VCaP (cell line): ENCODE measurements around the gene FGF14.

ENCODE experiments used
- H3K27ac ChIP-seq: fragments of 450-650 bp; 2 replicates; pipeline ENCODE4 v1.5.1; 2017
- TF ChIP-seq, protein P1 (sequence below): fragments of 450-650 bp; conservative IDR thresholded peaks from 2 replicates; pipeline ENCODE4 v1.5.1; 2017; ENCODE audit warnings: mild to moderate bottlenecking, moderate library complexity

The FGF14 gene

DNA sequence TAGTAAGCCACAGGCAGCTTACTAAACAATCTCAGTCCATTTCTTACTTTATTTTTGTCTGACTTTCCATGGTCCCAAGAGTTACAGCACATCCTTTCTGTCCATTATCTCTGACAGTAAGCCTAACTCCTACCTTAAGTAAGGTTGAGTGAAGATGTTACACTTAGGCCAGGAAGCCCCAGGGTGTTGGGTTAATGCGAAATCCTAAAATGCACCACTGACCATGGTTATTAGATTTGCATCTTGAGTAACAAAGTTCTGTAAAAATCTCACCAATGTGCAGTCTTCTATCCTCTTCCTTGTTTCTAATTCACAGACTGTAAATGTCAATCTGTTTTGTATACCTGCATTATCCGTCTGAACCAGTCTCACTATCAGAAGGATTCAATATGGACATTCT, 462.5 kb downstream of the FGF14 start:
- TF ChIP-seq, protein P1, sequence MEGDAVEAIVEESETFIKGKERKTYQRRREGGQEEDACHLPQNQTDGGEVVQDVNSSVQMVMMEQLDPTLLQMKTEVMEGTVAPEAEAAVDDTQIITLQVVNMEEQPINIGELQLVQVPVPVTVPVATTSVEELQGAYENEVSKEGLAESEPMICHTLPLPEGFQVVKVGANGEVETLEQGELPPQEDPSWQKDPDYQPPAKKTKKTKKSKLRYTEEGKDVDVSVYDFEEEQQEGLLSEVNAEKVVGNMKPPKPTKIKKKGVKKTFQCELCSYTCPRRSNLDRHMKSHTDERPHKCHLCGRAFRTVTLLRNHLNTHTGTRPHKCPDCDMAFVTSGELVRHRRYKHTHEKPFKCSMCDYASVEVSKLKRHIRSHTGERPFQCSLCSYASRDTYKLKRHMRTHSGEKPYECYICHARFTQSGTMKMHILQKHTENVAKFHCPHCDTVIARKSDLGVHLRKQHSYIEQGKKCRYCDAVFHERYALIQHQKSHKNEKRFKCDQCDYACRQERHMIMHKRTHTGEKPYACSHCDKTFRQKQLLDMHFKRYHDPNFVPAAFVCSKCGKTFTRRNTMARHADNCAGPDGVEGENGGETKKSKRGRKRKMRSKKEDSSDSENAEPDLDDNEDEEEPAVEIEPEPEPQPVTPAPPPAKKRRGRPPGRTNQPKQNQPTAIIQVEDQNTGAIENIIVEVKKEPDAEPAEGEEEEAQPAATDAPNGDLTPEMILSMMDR: no peak
- H3K27ac ChIP-seq: no peak overlapping the region

DNA sequence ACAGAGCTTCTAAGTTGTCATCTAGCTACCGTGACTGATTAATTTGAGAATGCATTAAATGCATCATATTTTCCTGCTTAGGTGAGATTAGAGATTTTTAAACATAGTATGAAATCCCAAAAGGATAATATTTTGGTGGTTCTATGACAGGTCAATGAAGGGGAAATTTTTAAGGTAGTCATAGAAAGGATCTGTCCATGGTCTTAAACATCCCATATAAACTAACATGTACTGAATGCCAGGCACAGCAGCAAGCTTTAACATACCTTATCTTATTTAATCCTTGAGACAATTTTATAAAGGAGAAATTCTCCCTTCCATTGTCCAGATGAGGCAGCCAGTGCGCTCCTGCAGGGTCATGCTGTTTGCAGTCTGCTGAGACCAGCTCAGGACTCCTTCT, 466.0 kb downstream of the FGF14 start:
- H3K27ac ChIP-seq: no peak overlapping the region
- TF ChIP-seq, protein P1: no peak

DNA sequence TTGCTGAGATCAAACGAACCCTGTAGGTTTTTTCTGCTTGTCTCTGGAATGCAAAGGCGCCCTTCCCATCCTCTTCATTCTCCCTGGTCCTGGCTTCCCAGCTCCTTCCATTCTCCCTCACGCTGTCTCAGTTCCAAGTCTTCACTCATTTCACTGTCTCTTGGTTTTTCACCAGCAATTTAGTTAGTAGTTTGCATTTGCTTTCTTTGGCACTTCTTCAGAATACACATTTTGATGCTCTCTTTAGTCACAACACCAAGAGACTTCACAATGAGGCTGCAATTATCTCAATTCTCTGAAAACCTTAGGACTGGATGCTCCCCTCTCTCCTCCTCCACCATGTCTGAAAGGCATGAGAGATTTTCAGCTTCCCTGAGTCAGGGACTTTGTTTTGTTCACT, 470.7 kb downstream of the FGF14 start:
- TF ChIP-seq, protein P1: no peak
- no peak overlapping the region for H3K27ac ChIP-seq

DNA sequence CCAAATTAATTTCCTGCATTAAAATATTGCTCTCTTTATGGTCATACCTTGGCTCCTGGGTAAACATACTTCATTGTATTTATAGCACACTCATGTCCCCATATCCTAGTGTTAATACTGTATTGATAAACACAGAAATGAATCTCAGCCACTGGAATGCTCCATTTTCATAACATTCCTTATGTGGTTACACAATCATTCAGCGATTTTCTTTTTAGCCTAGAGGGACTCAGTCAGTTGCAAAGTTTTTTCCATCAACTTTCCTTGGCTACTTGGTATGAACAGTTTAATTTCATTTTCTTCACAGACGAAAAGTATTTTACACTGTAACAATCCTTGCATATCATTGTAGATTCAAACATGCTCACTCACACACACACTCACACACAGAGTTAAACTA, 471.5 kb downstream of the FGF14 start:
- no peak overlapping the region for H3K27ac ChIP-seq
- TF ChIP-seq, protein P1: no peak

DNA sequence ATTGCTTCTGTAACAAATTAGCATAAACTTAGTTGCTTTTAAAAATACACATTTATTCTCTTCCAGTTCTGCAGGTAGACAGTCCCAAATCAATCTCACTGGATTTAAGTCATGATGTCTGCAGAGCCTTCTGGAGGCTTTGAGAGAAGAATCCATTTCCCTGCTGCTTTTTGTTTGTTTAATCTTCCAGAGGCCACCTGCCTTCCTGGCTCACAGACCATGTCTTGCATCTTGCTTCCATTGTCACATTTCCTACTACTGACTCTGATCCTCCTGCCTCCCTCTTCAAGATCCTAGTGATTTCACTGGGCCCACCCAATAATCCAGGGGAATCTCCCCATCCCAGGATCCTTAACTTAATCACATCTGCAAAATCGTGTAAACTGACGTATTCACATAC, 476.1 kb downstream of the FGF14 start:
- no peak overlapping the region for H3K27ac ChIP-seq
- TF ChIP-seq, protein P1: no peak

DNA sequence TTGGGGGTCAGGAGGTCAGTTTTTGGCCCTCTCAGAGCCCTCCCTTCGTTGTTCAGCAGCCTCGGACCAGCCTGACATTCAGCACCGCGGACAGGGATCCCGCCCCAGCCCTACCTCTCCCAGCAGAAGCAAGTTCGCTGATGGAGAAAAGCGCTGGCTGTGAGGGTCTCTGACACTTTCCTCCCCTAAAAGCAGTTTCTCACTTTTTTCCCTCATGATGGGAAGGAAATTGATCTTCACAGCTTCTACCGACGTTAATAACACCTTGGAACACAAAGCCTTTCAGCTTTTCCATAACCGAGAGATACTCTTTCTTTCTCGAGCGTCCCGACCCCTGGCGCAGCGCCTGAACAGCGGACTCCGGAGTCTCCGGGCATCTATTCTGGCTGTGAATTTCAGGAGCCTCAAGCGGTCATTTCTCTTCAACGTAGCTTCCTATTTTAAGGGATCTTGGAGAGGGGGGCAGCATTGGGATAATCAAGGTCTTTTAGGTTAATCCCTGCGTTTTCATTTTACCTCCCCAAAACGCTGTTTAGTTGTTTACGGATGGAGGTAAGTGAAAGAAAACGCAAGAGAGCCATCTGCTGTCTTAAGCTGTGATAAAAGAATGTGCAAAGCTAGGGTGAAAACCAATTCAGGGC, 482.2 kb downstream of the FGF14 start:
- TF ChIP-seq, protein P1: peak; percentile 63
- H3K27ac ChIP-seq: no peak overlapping the region

DNA sequence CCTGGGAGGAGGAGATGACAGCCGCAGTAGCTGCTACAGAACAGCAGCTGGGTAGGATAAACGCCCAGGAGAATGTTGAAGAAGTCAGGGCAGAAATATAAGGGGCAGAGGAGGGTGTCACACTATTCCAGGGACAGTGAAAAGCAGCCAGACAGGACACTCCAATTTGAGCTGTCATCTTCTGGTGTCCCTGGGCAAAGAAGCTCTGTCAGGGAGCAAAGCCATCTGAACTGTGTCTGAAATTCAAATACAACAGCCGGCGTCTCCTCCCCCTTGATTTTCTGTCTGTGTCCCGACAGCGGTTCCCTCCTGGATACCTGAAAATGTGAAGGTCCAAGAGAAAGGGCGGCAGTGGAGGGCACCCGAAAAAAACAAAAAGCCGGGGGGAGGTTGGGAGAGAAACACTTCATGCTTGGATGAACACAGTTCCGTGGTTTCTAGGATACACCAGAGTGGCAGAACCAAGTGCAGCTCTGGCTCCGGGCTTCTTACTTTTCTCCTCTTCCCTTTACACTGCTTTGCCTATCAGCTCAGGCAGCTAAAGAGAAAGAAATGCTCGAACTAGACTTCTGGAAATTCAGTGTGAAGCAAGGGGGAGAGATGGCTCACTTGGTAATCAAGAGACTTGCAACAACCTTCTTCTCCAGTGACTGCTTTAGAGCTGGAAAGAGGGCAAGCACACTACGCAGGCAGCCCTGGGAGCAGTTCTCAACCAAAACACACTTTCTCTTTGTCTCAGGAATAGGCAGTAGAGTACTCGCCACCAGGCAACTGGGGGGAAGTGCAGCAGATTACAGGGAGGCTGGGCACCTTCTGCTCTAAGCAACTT, 483.8 kb downstream of the FGF14 start:
- no peak overlapping the region for H3K27ac ChIP-seq
- TF ChIP-seq, protein P1: 0 out of 2 replicates have a peak, but pooled peaks have one; percentile 16
